ENCODE results near the gene LINGO3.

Gene LINGO3

DNA sequence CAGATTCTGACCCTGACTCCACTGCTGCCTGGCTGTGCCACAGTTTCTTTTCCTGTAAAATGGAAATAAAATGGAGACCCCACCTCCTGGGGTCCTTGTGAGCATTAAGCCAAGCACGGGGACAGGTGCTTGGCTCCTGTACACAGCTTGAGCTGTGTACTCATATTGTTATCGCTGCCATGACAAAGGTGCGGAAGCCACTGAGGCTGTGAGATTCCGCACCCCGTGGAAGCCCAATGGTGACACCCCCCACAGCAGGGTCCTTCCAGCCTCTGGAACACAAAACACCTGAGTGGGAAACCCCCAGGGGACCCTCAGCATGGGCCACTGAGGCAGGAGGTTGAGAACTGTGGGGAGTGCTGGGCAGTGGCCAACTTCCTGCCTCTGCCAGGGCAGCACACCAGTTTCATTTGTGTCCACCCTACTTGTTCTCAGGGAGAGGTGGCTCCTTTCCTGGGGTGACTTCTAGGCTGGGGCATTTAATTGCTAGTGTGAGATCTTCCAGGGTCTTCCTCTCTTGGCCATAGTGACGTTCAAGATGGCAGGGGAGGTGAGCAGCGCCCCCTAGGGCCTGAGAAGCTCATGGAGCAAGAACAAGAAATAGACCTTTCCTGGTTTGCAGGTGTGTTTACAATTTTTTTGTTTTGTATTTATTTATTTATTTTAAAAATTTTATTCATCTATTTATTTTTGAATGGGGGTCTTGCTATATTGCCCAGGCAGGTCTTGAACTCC is 46.3 kb downstream of the LINGO3 start:
- DNase-seq (ENCODE audit: low spot score) = no peak

DNA sequence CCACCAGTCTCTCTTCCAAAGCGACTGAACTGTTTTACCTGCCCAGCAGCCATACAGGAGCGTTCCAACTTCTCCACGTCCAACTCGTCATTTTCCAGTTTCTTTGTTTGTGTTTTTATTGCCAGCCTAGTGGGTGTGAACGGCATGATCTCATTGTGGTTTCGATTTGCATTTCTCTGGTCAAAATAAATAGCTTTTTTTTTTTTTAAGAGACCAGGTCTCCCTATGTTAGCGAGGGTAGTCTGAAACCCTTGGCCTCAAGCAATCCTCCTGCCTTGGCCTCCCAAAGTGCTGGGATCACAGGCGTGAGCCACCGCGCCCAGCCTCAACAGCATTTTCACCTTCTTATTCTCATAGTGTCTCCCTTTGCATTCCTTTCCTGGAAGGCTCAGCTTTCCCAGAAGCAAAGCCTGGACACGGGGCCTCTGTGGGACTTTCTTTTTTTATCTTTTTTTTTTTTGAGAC is 47.6 kb downstream of the LINGO3 start:
- no peak for DNase-seq (ENCODE audit: low spot score)

DNA sequence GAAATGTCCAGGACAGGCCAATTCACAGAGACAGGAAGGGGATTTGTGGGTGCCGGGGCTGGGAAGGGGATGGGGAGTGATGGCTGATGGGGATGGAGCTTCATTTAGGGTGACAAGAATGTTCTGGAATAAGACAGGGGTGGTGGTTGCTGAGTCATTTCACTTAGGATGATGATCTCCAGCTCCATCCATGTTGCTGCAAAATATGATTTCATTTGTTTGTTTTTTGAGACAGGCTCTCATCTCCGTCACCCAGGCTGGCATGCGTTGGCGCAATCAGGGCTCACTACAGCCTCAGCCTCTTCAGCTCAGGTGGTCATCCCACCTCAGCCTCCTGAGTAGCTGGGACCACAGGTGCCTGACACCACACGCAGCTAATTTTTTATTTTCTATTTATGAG is 48.6 kb downstream of the LINGO3 start:
- DNase-seq (ENCODE audit: low spot score) = no peak
